Kidney (tissue), 14 donors: ENCODE data around the gene TRIP13. TPM values are rescaled to one million over a fixed set of nuclear protein-coding genes. Genes with fewer than 3 reads are reported as not detected.

Source experiments
- DNase-seq, 5 donors: peaks; one replicate each; pipeline ENCODE4 v3.0.0-alpha.2; 2013 to 2020
- FAIRE-seq: peaks from 2 replicates; lab custom pipeline; 2012; peaks lifted over from hg19 to GRCh38; lab: Jason Lieb, UNC
- H3K27ac ChIP-seq, 2 donors: one replicate each; pipeline ENCODE4 v1.7.0; 2013; ENCODE audit warnings: low read depth in 2 of 2, low read length in 2 of 2, inconsistent platforms in 1 of 2
- H3K27me3 ChIP-seq: one replicate; pipeline ENCODE4 v1.7.1; 2013; ENCODE audit warnings: low read length, inconsistent platforms; ENCODE audit not compliant: control insufficient read depth, insufficient read depth
- H3K36me3 ChIP-seq, 3 donors: one replicate each; pipeline versions ENCODE4 v1.7.0 to v1.7.1; 2013; ENCODE audit warnings: low read length in 3 of 3, control low read depth in 1 of 3, inconsistent platforms in 1 of 3; ENCODE audit not compliant: insufficient read depth in 3 of 3, control insufficient read depth in 2 of 3
- H3K4me1 ChIP-seq, 3 donors: one replicate each; pipeline versions ENCODE4 v1.7.0 to v1.7.1; 2013; ENCODE audit warnings: low read length in 3 of 3, inconsistent platforms in 1 of 3, low read depth in 1 of 3; ENCODE audit not compliant: control insufficient read depth in 2 of 3, insufficient read depth in 2 of 3
- H3K4me3 ChIP-seq, 3 donors: one replicate each; pipeline versions ENCODE4 v1.7.0 to v1.8.1; 2013; ENCODE audit warnings: low read length in 3 of 3, control low read depth in 1 of 3, inconsistent platforms in 1 of 3
- H3K9ac ChIP-seq, 3 donors: one replicate each; pipeline versions ENCODE4 v1.7.0 to v1.7.1; 2013; ENCODE audit warnings: low read length in 3 of 3, control low read depth in 1 of 3, inconsistent platforms in 1 of 3
- H3K9me3 ChIP-seq, 3 donors: one replicate each; pipeline versions ENCODE4 v1.7.0 to v1.7.1; 2013; ENCODE audit warnings: low read length in 3 of 3, control low read depth in 1 of 3, inconsistent platforms in 1 of 3; ENCODE audit not compliant: control insufficient read depth in 2 of 3, insufficient read depth in 1 of 3
- CTCF ChIP-seq: IDR thresholded peaks from 3 replicates; pipeline ENCODE4 v1.5.1; 2012; ENCODE audit warnings: mild to moderate bottlenecking, moderate library complexity, borderline replicate concordance; ENCODE audit not compliant: insufficient read depth; ENCODE audit errors: extremely low read depth
- intact Hi-C: fragments of 100-400 bp; cut with DNase I; formaldehyde crosslinking; loops from one replicate; pipeline ENCODE4 v1.11.1; 2022
- polyA plus RNA-seq: library from polyadenylated mRNA; stranded (reverse); fragments of 350-450 nt; fragmentation: Illumina TruSeq; extraction: RNeasy Lipid Tissue Mini Kit (QIAGEN cat#74804); gene quantifications from one replicate; pipeline ENCODE4 v1.2.3, GENCODE V29; 2014; ENCODE audit warnings: low read depth, low replicate concordance; ENCODE audit not compliant: insufficient read depth
- total RNA-seq: library from RNA; stranded (reverse); fragmentation: NEBNext Ultra II Directional; extraction: Animal tissue kit (Norgen Biotek cat#: 25700); gene quantifications from one replicate; pipeline ENCODE4 v1.2.1, GENCODE V29; 2021
- donor health status: control.
- donor health status: control.
- donor health status: control.
- donor health status: control.
- donor health status: control.
- donor health status: DM: yes; HTN: yes; CAD: no.
- donor health status: Normal renal cell carcinoma (clear cell type).

TRIP13 gene
- total and polyA plus RNA-seq, 2 donors from 2014 or later, result 0.86 to 1.6 TPM

- no peaks in the 10 kb centered on the region for H3K27me3 ChIP-seq
- intact Hi-C loops, result no loop called here
- DNase-seq (peak in 1 of 5 donors; percentile 63), FAIRE-seq (no peak)
- no peak for TF ChIP-seq CTCF
- no peak overlapping the region for H3K9ac ChIP-seq
- H3K36me3 ChIP-seq, result peaks cover 0 to 14% (median 7%) of the 10 kb centered on the region in 3 donors
- no peak overlapping the region for H3K4me3 ChIP-seq
- H3K9me3 ChIP-seq, result no peaks in the 10 kb centered on the region
- no peak overlapping the region for H3K27ac ChIP-seq
- peaks cover 0 to 2% (median 0%) of the 10 kb centered on the region in 3 donors for H3K4me1 ChIP-seq
These were observed 32.8 kb upstream of the TRIP13 start for GRCh38 chr5:859798-860296.

GRCh38 chr5:860506-861150 lies 32.1 kb upstream of the TRIP13 start:
- Histone ChIP-seq H3K4me1 (peaks cover 0 to 3% (median 0%) of the 10 kb centered on the region in 3 donors), H3K27ac (no peak overlapping the region), H3K9me3 (no peaks in the 10 kb centered on the region), H3K36me3 (peaks cover 0 to 17% (median 8%) of the 10 kb centered on the region in 3 donors), H3K27me3 (no peaks in the 10 kb centered on the region), H3K4me3 (no peak overlapping the region), H3K9ac (no peak overlapping the region)
- DNase-seq (no peak), FAIRE-seq (no peak)
- intact Hi-C loops, result no loop called here
- no peak for TF ChIP-seq CTCF

GRCh38 chr5:861442-862366 lies 31.0 kb upstream of the TRIP13 start:
- TF ChIP-seq CTCF, result no peak
- Histone ChIP-seq H3K9me3 (no peaks in the 10 kb centered on the region), H3K4me3 (no peak overlapping the region), H3K27ac (no peak overlapping the region), H3K27me3 (no peaks in the 10 kb centered on the region), H3K4me1 (peaks cover 0 to 5% (median 4%) of the 10 kb centered on the region in 3 donors), H3K36me3 (peaks cover 0 to 20% (median 8%) of the 10 kb centered on the region in 3 donors), H3K9ac (no peak overlapping the region)
- FAIRE-seq, result no peak
- intact Hi-C loops, result no loop called here
- DNase-seq, result no peak
